Common myeloid progenitor, CD34-positive (primary cell): Measurements from ENCODE around the gene PCYOX1L.

Experiments used
- CTCF ChIA-PET: fragments of 350-600 bp; sonication (Branson Sonifier 250); formaldehyde crosslinking; loops from one replicate; lab custom pipeline; 2021; ENCODE audit warnings: antibody characterized with exemption; lab: Charles Lee
- POLR2A ChIA-PET: fragments of 350-600 bp; sonication (Branson Sonifier 250); formaldehyde crosslinking; loops from one replicate; lab custom pipeline; 2021; ENCODE audit warnings: antibody characterized with exemption; lab: Charles Lee
- DNase-seq, 3 donors: peaks; one replicate each; pipeline versions ENCODE4 v3.0.0 to v3.0.0-alpha.2; 2013
- H3K27ac ChIP-seq, 2 experiments: 1 replicate in 1 of 2; 2 replicates in 1 of 2; pipeline ENCODE4 v1.7.0; 2013; ENCODE audit warnings: inconsistent platforms in 2 of 2, low read length in 2 of 2, mild to moderate bottlenecking in 2 of 2, low read depth in 1 of 2, moderate library complexity in 1 of 2; ENCODE audit not compliant: severe bottlenecking in 2 of 2, insufficient read depth in 1 of 2, poor library complexity in 1 of 2
- H3K27me3 ChIP-seq, 5 experiments: replicated peaks in 2 of 5; 1 replicate in 3 of 5; 2 replicates in 2 of 5; pipeline versions ENCODE4 v1.6.1 to v1.7.0; 2013; ENCODE audit warnings: low read length in 4 of 5, mild to moderate bottlenecking in 2 of 5, moderate library complexity in 2 of 5, inconsistent platforms in 1 of 5; ENCODE audit not compliant: insufficient read depth in 5 of 5, control insufficient read depth in 4 of 5
- H3K36me3 ChIP-seq, 4 experiments: 1 replicate in 2 of 4; 2 replicates in 2 of 4; pipeline versions ENCODE4 v1.6.1 to v1.7.0; 2013; ENCODE audit warnings: low read length in 3 of 4, control low read depth in 1 of 4, mild to moderate bottlenecking in 1 of 4; ENCODE audit not compliant: control insufficient read depth in 4 of 4, insufficient read depth in 4 of 4
- H3K4me1 ChIP-seq, 4 experiments: 1 replicate in 3 of 4; 2 replicates in 1 of 4; pipeline versions ENCODE4 v1.6.1 to v1.7.1; 2013; ENCODE audit warnings: low read length in 3 of 4, mild to moderate bottlenecking in 3 of 4, control low read depth in 1 of 4, inconsistent platforms in 1 of 4, moderate library complexity in 1 of 4; ENCODE audit not compliant: control insufficient read depth in 4 of 4, insufficient read depth in 4 of 4; ENCODE audit errors: control extremely low read depth in 1 of 4
- H3K4me3 ChIP-seq, 7 experiments: 1 replicate in 4 of 7; 2 replicates in 3 of 7; pipeline versions ENCODE4 v1.5.1 to v1.7.0; 2013; ENCODE audit warnings: mild to moderate bottlenecking in 7 of 7, low read length in 6 of 7, moderate library complexity in 6 of 7, inconsistent platforms in 2 of 7, low read depth in 2 of 7, control low read depth in 1 of 7; ENCODE audit not compliant: insufficient read depth in 4 of 7, control insufficient read depth in 1 of 7; ENCODE audit errors: extremely low read depth in 1 of 7
- H3K9me3 ChIP-seq, 5 experiments: 1 replicate in 4 of 5; 2 replicates in 1 of 5; pipeline versions ENCODE4 v1.6.1 to v1.7.1; 2013; ENCODE audit warnings: low read length in 4 of 5, mild to moderate bottlenecking in 2 of 5, inconsistent platforms in 1 of 5, low read depth in 1 of 5, moderate library complexity in 1 of 5; ENCODE audit not compliant: control insufficient read depth in 4 of 5, insufficient read depth in 2 of 5; ENCODE audit errors: control extremely low read depth in 1 of 5
- WGBS: methylation state at CpG from one replicate; pipeline ENCODE4 v1.1.5; 2013; ENCODE audit not compliant: insufficient coverage; 5-methylcytosine and 5-hydroxymethylcytosine counted together

The PCYOX1L gene

GRCh38 chr5:149333711-149334443 is 24.0 kb upstream of the PCYOX1L start:
- Histone ChIP-seq H3K4me1 (no peaks in the 10 kb centered on the region), H3K4me3 (no peak overlapping the region), H3K27ac (no peak overlapping the region), H3K36me3 (no peaks in the 10 kb centered on the region), H3K9me3 (no peaks in the 10 kb centered on the region), H3K27me3 (no peaks in the 10 kb centered on the region)
- no peak for DNase-seq
- ChIA-PET CTCF (interaction anchor here (1.3 to 4.1 kb wide), 5 partner anchors 15 to 38 kb away, joined by 3 to 17 read pairs (median 4); no protein-coding TSS in a partner anchor), POLR2A (interaction anchor here (0.6 kb wide), 1 partner anchor 24 kb away, joined by 3 read pairs; the partner anchor contains the start of gene PCYOX1L)
- WGBS: no CpG with 5 or more reads among the region's 2 CpGs

- ChIA-PET CTCF (interaction anchor here (1.0 to 1.3 kb wide), 2 partner anchors 9 to 39 kb away, joined by 3 to 5 read pairs; no protein-coding TSS in a partner anchor), POLR2A (no interaction called here)
- no peak for DNase-seq
- Histone ChIP-seq H3K9me3 (no peaks in the 10 kb centered on the region), H3K27me3 (no peaks in the 10 kb centered on the region), H3K36me3 (no peaks in the 10 kb centered on the region), H3K4me3 (no peak overlapping the region), H3K4me1 (no peaks in the 10 kb centered on the region), H3K27ac (no peak overlapping the region)
- 100% methylated on average over 1 of the region's 4 CpGs for WGBS
Observed at GRCh38 chr5:149337736-149338135, 20.1 kb upstream of the PCYOX1L start.

- no peaks in the 10 kb centered on the region for H3K4me1 ChIP-seq
- H3K4me3 ChIP-seq: no peak overlapping the region
- H3K27me3 ChIP-seq: no peaks in the 10 kb centered on the region
- no peak for DNase-seq
- CTCF ChIA-PET: interaction anchor here (1.0 kb wide), 1 partner anchor 38 kb away, joined by 5 read pairs; no protein-coding TSS in a partner anchor
- H3K9me3 ChIP-seq: no peaks in the 10 kb centered on the region
- POLR2A ChIA-PET: interaction anchor here (0.6 kb wide), 1 partner anchor 88 kb away, joined by 3 read pairs; no protein-coding TSS in a partner anchor
- no peak overlapping the region for H3K27ac ChIP-seq
- H3K36me3 ChIP-seq: no peaks in the 10 kb centered on the region
- 100% methylated on average over 1 of the region's 1 CpG for WGBS
Observed at GRCh38 chr5:149338364-149338763, 19.5 kb upstream of the PCYOX1L start.

GRCh38 chr5:149340920-149341319 is 16.9 kb upstream of the PCYOX1L start:
- no peaks in the 10 kb centered on the region for H3K27me3 ChIP-seq
- peaks cover 3 to 14% (median 12%) of the 10 kb centered on the region in 4 experiments for H3K4me1 ChIP-seq
- no peak overlapping the region for H3K27ac ChIP-seq
- DNase-seq: no peak
- POLR2A ChIA-PET: no interaction called here
- CTCF ChIA-PET: interaction anchor here (0.8 to 8.6 kb wide), 6 partner anchors 9 to 88 kb away, joined by 3 to 46 read pairs (median 3); no protein-coding TSS in a partner anchor
- no peaks in the 10 kb centered on the region for H3K36me3 ChIP-seq
- H3K4me3 ChIP-seq: no peak overlapping the region
- no CpG with 5 or more reads among the region's 1 CpG for WGBS
- no peaks in the 10 kb centered on the region for H3K9me3 ChIP-seq

- no peaks in the 10 kb centered on the region for H3K27me3 ChIP-seq
- H3K4me1 ChIP-seq: peaks cover 9 to 19% (median 18%) of the 10 kb centered on the region in 4 experiments
- H3K4me3 ChIP-seq: no peak overlapping the region
- H3K36me3 ChIP-seq: no peaks in the 10 kb centered on the region
- CTCF ChIA-PET: interaction anchor here (1.3 to 8.6 kb wide), 4 partner anchors 10 to 26 kb away, joined by 3 to 46 read pairs (median 4); no protein-coding TSS in a partner anchor
- POLR2A ChIA-PET: no interaction called here
- H3K9me3 ChIP-seq: no peaks in the 10 kb centered on the region
- DNase-seq: no peak
- H3K27ac ChIP-seq: no peak overlapping the region
Observed at GRCh38 chr5:149341876-149342275, 16.0 kb upstream of the PCYOX1L start.

GRCh38 chr5:149344151-149344550 is 13.7 kb upstream of the PCYOX1L start:
- H3K4me3 ChIP-seq: no peak overlapping the region
- H3K36me3 ChIP-seq: peaks cover 0 to 18% (median 7%) of the 10 kb centered on the region in 4 experiments
- 93% methylated on average over 2 of the region's 2 CpGs for WGBS
- peak in 2 of 3 donors; percentile 53 to 61 for DNase-seq
- no peaks in the 10 kb centered on the region for H3K9me3 ChIP-seq
- H3K4me1 ChIP-seq: peaks cover 9 to 35% (median 25%) of the 10 kb centered on the region in 4 experiments
- CTCF ChIA-PET: interaction anchor here (1.2 to 8.6 kb wide), 7 partner anchors 10 to 30 kb away, joined by 4 to 46 read pairs (median 6); partner anchors contain the start of gene PCYOX1L
- no peak overlapping the region for H3K27ac ChIP-seq
- no peaks in the 10 kb centered on the region for H3K27me3 ChIP-seq
- POLR2A ChIA-PET: no interaction called here
